ENCODE measurements around the gene STYXL2. TPM values are rescaled to one million over a fixed set of nuclear protein-coding genes. Genes with fewer than 3 reads are reported as not detected.

The STYXL2 gene
- polyA plus RNA-seq, 1 donor (not counting 4 experiments of a cell fraction or from before 2014, with no cell fraction given): not detected

DNA sequence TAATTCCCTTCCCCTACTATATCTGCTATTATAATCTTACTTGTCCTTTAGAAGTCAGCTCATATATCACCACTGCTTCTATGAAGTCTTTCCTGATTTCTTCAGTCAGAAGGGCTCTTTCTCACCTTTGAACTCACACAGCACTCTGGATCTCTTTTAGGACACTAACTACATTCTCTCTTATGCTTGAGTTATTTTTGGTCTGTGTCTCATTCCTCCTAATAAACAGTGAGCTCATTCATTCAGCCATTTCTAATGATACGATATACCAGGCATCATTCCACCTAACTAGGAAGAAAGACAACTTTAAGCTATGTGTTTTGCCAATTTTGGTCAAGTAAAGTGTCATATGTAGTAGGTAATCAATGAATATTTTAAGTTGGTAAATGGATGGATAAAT is 1.2 kb upstream of the STYXL2 start:
- no peaks in the 10 kb centered on the region for H3K9me1 ChIP-seq (ENCODE audit: control insufficient read depth, extremely low read depth, insufficient read depth, low read length)
- FAIRE-seq: no peak
- H3K4me1 ChIP-seq (ENCODE audit: control insufficient read depth, extremely low read depth, insufficient read depth, low read length): peaks cover 14% of the 10 kb centered on the region
- TF ChIP-seq EZH2 (IDR thresholded peaks at IDR 0.05; ENCODE audit: low read length): no peak
- TF ChIP-seq, protein P1, sequence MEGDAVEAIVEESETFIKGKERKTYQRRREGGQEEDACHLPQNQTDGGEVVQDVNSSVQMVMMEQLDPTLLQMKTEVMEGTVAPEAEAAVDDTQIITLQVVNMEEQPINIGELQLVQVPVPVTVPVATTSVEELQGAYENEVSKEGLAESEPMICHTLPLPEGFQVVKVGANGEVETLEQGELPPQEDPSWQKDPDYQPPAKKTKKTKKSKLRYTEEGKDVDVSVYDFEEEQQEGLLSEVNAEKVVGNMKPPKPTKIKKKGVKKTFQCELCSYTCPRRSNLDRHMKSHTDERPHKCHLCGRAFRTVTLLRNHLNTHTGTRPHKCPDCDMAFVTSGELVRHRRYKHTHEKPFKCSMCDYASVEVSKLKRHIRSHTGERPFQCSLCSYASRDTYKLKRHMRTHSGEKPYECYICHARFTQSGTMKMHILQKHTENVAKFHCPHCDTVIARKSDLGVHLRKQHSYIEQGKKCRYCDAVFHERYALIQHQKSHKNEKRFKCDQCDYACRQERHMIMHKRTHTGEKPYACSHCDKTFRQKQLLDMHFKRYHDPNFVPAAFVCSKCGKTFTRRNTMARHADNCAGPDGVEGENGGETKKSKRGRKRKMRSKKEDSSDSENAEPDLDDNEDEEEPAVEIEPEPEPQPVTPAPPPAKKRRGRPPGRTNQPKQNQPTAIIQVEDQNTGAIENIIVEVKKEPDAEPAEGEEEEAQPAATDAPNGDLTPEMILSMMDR (optimal IDR thresholded peaks at IDR 0.05 in 1 of 3, IDR thresholded peaks at IDR 0.05 in 1 of 3, conservative IDR thresholded peaks at IDR 0.05 in 1 of 3; ENCODE audit: extremely low read depth in 1 of 3, insufficient read depth in 2 of 3, low read length in 3 of 3): no peak
- no peak overlapping the region for H3K27ac ChIP-seq (ENCODE audit: control insufficient read depth, insufficient read depth, low read length)
- H3K79me2 ChIP-seq (ENCODE audit: control insufficient read depth, insufficient read depth, low read length): no peaks in the 10 kb centered on the region
- no peak overlapping the region for H3K4me2 ChIP-seq (ENCODE audit: control insufficient read depth, extremely low read depth, insufficient read depth, low read depth, low read length)
- no peaks in the 10 kb centered on the region for H3K9me3 ChIP-seq (ENCODE audit: control insufficient read depth, low read depth, low read length)
- no peaks in the 10 kb centered on the region for H3K27me3 ChIP-seq (ENCODE audit: control insufficient read depth, extremely low read depth, insufficient read depth, low read length)
- DNase-seq (ENCODE audit: low read depth, low spot score): no peak
- dilution Hi-C loops (cut with MboI; ENCODE audit: extremely low pct_ligation_motif_present, low sequenced_read_pairs): no loop called here
- H3K9ac ChIP-seq (ENCODE audit: control insufficient read depth, extremely low read depth, insufficient read depth, low read length): no peak overlapping the region
- no peaks in the 10 kb centered on the region for H3K36me3 ChIP-seq (ENCODE audit: control insufficient read depth in 2 of 2, extremely low read depth in 1 of 2, insufficient read depth in 2 of 2, low read length in 2 of 2)
- H4K20me1 ChIP-seq (ENCODE audit: control insufficient read depth, extremely low read depth, insufficient read depth, low read length): no peaks in the 10 kb centered on the region
- no peak overlapping the region for H3K4me3 ChIP-seq (ENCODE audit: control insufficient read depth in 2 of 3, extremely low read depth in 1 of 3, insufficient read depth in 2 of 3, low read depth in 1 of 3, low read length in 3 of 3)
- H2AFZ ChIP-seq (ENCODE audit: control insufficient read depth, low read length): no peak overlapping the region

DNA sequence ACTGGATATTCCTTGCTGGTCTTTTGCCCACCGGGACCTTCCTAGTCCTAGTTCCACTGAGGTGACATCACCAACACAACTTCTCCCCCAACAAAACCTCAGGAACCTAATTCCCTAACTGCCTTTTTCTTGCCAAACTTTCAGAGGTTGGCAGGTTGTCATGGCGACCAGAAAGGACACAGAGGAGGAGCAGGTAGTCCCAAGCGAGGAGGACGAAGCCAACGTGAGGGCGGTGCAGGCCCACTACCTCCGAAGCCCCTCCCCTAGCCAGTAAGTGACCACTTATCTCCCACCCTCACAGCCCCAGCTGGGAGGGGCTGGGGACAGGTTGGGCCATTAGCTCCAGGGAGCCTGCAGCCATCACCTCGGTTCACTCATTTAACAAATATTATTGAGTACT is 815 bp downstream of the STYXL2 start:
- H3K79me2 ChIP-seq (ENCODE audit: control insufficient read depth, insufficient read depth, low read length): no peaks in the 10 kb centered on the region
- H3K36me3 ChIP-seq (ENCODE audit: control insufficient read depth in 2 of 2, extremely low read depth in 1 of 2, insufficient read depth in 2 of 2, low read length in 2 of 2): no peaks in the 10 kb centered on the region
- H3K9me1 ChIP-seq (ENCODE audit: control insufficient read depth, extremely low read depth, insufficient read depth, low read length): no peaks in the 10 kb centered on the region
- H3K4me3 ChIP-seq (ENCODE audit: control insufficient read depth in 2 of 3, extremely low read depth in 1 of 3, insufficient read depth in 2 of 3, low read depth in 1 of 3, low read length in 3 of 3): no peak overlapping the region
- H3K4me2 ChIP-seq (ENCODE audit: control insufficient read depth, extremely low read depth, insufficient read depth, low read depth, low read length): no peak overlapping the region
- H3K27me3 ChIP-seq (ENCODE audit: control insufficient read depth, extremely low read depth, insufficient read depth, low read length): no peaks in the 10 kb centered on the region
- no peak overlapping the region for H3K27ac ChIP-seq (ENCODE audit: control insufficient read depth, insufficient read depth, low read length)
- no peak for FAIRE-seq
- no peak overlapping the region for H2AFZ ChIP-seq (ENCODE audit: control insufficient read depth, low read length)
- DNase-seq (ENCODE audit: low read depth, low spot score): no peak
- dilution Hi-C loops (cut with MboI; ENCODE audit: extremely low pct_ligation_motif_present, low sequenced_read_pairs): no loop called here
- H4K20me1 ChIP-seq (ENCODE audit: control insufficient read depth, extremely low read depth, insufficient read depth, low read length): no peaks in the 10 kb centered on the region
- H3K4me1 ChIP-seq (ENCODE audit: control insufficient read depth, extremely low read depth, insufficient read depth, low read length): peaks cover 18% of the 10 kb centered on the region
- no peaks in the 10 kb centered on the region for H3K9me3 ChIP-seq (ENCODE audit: control insufficient read depth, low read depth, low read length)
- TF ChIP-seq, protein P1 (optimal IDR thresholded peaks at IDR 0.05 in 1 of 3, IDR thresholded peaks at IDR 0.05 in 1 of 3, conservative IDR thresholded peaks at IDR 0.05 in 1 of 3; ENCODE audit: extremely low read depth in 1 of 3, insufficient read depth in 2 of 3, low read length in 3 of 3): no peak
- TF ChIP-seq EZH2 (IDR thresholded peaks at IDR 0.05; ENCODE audit: low read length): no peak
- no peak overlapping the region for H3K9ac ChIP-seq (ENCODE audit: control insufficient read depth, extremely low read depth, insufficient read depth, low read length)

Measured in keratinocyte (primary cell).